ENCODE measurements around the gene BCAN.

DNA sequence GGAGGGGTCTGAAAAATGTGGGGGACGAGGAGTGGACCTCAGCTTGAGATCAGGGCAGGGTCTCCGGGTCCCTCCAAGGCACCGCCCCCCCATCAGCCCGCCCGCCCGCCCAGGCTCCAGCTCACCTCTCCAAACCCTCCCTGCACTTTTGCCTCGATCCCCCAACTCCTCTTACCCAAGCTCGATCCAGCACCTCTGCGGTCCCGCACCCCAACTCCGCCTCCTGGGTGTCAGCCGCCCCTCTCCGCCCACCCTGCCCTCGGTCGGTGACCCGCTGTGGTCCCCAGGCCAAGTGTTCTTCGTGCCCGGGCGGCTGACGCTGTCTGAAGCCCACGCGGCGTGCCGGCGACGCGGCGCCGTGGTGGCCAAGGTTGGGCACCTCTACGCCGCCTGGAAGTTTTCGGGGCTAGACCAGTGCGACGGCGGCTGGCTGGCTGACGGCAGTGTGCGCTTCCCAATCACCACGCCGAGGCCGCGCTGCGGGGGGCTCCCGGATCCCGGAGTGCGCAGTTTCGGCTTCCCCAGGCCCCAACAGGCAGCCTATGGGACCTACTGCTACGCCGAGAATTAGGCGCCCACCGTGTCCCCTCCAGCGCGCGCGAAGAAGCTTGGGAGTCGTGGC is 17.0 kb upstream of the BCAN start:
- no peak for TF ChIP-seq POLR2A (IDR thresholded peaks at IDR 0.05)
- TF ChIP-seq, protein P1, sequence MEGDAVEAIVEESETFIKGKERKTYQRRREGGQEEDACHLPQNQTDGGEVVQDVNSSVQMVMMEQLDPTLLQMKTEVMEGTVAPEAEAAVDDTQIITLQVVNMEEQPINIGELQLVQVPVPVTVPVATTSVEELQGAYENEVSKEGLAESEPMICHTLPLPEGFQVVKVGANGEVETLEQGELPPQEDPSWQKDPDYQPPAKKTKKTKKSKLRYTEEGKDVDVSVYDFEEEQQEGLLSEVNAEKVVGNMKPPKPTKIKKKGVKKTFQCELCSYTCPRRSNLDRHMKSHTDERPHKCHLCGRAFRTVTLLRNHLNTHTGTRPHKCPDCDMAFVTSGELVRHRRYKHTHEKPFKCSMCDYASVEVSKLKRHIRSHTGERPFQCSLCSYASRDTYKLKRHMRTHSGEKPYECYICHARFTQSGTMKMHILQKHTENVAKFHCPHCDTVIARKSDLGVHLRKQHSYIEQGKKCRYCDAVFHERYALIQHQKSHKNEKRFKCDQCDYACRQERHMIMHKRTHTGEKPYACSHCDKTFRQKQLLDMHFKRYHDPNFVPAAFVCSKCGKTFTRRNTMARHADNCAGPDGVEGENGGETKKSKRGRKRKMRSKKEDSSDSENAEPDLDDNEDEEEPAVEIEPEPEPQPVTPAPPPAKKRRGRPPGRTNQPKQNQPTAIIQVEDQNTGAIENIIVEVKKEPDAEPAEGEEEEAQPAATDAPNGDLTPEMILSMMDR (IDR thresholded peaks at IDR 0.05), result no peak
- no peak for TF ChIP-seq POLR2AphosphoS5 (IDR thresholded peaks at IDR 0.05; ENCODE audit: insufficient read depth in 1 of 2, low read depth in 1 of 2)
